Hematopoietic multipotent progenitor cell treated with erythropoietin and hydrocortisone succinate and interleukin-3 and kit ligand, for 6 days (in vitro differentiated cells): Measurements from ENCODE around the gene GPATCH2L.

Experiments
- DNase-seq: peaks from one replicate; pipeline ENCODE4 v3.0.0-alpha.2; 2015

GPATCH2L gene

GRCh38 chr14:76203086-76204001 is 51.6 kb downstream of the GPATCH2L start:
- DNase-seq = no peak

- DNase-seq = no peak
These were observed 52.9 kb downstream of the GPATCH2L start for GRCh38 chr14:76204461-76205230.

GRCh38 chr14:76205708-76206107 is 54.0 kb downstream of the GPATCH2L start:
- no peak for DNase-seq

- no peak for DNase-seq
These were observed 56.6 kb downstream of the GPATCH2L start for GRCh38 chr14:76208340-76208739.

- DNase-seq = peak; percentile 18
These were observed 60.5 kb downstream of the GPATCH2L start for GRCh38 chr14:76212242-76212641.

- DNase-seq = no peak
These were observed 65.5 kb downstream of the GPATCH2L start for GRCh38 chr14:76217179-76217578.

GRCh38 chr14:76218662-76219061 is 66.9 kb downstream of the GPATCH2L start:
- DNase-seq = no peak

- no peak for DNase-seq
These were observed 68.2 kb downstream of the GPATCH2L start for GRCh38 chr14:76219873-76220272.

- DNase-seq = no peak
These were observed 75.8 kb downstream of the GPATCH2L start for GRCh38 chr14:76227450-76228050.

- DNase-seq = no peak
These were observed 76.4 kb downstream of the GPATCH2L start for GRCh38 chr14:76228138-76228537.

GRCh38 chr14:76232800-76233199 is 81.1 kb downstream of the GPATCH2L start:
- DNase-seq = no peak

- DNase-seq = no peak
These were observed 83.9 kb downstream of the GPATCH2L start for GRCh38 chr14:76235628-76236027.

- no peak for DNase-seq
These were observed 84.7 kb downstream of the GPATCH2L start for GRCh38 chr14:76236172-76237130.

- no peak for DNase-seq
These were observed 85.7 kb downstream of the GPATCH2L start for GRCh38 chr14:76237349-76237990.

- no peak for DNase-seq
These were observed 93.4 kb downstream of the GPATCH2L start for GRCh38 chr14:76245097-76245496.

GRCh38 chr14:76250302-76250701 is 98.6 kb downstream of the GPATCH2L start:
- DNase-seq = no peak

- no peak for DNase-seq
These were observed 100.7 kb downstream of the GPATCH2L start for GRCh38 chr14:76252471-76252870.

GRCh38 chr14:76253111-76253510 is 101.4 kb downstream of the GPATCH2L start:
- DNase-seq = no peak

- no peak for DNase-seq
These were observed 104.8 kb downstream of the GPATCH2L start for GRCh38 chr14:76256545-76256944.

- no peak for DNase-seq
These were observed 105.5 kb downstream of the GPATCH2L start for GRCh38 chr14:76257111-76257803.

- DNase-seq = no peak
These were observed 106.2 kb downstream of the GPATCH2L start for GRCh38 chr14:76257842-76258397.
